HepG2 (cell line): ENCODE results near the gene RHOV. TPM values are rescaled to one million over a fixed set of nuclear protein-coding genes. Genes with fewer than 3 reads are reported as not detected.

ENCODE experiments used
- ATAC-seq: fragments of 200-7000 bp; cut with Tn5 transposase; 3 replicates; pipeline ENCODE4 v1.9.1; 2020; ENCODE audit warnings: mild to moderate bottlenecking, moderate library complexity
- BruUV-seq: library from RNA; stranded (reverse); fragments of 400-500 nt; replicated peaks from 2 replicates; lab custom pipeline; 2021; lab: Mats Ljungman, UMichigan
- CTCF ChIA-PET: fragments of 300-600 bp; formaldehyde crosslinking; extraction: SDS; loops from one replicate; lab custom pipeline; 2021; ENCODE audit warnings: low total read pairs, inconsistent platforms, low intra/inter-chr PET ratio; lab: Yijun Ruan, JAX
- POLR2A ChIA-PET: fragments of 350-600 bp; sonication (Branson Sonifier 250); formaldehyde crosslinking; loops from one replicate; lab custom pipeline; 2020; ENCODE audit warnings: antibody characterized with exemption, inconsistent platforms; lab: Yijun Ruan, JAX
- DNase-seq: peaks from one replicate; pipeline ENCODE4 v3.0.0-alpha.2; 2015; ENCODE audit warnings: low spot score
- FAIRE-seq: peaks from 3 replicates; lab custom pipeline; 2011; peaks lifted over from hg19 to GRCh38; lab: Jason Lieb, UNC
- H2AFZ ChIP-seq: one replicate; pipeline ENCODE4 v1.6.1; 2011; ENCODE audit warnings: low read length, inconsistent platforms
- H3K27ac ChIP-seq: fragments of 300-600 bp; 3 replicates; pipeline ENCODE4 v1.8.0; 2011; ENCODE audit warnings: mixed run types, mild to moderate bottlenecking, mixed read lengths, low read length, inconsistent platforms; ENCODE audit not compliant: insufficient read depth; ENCODE audit errors: extremely low read length
- H3K27me3 ChIP-seq, 2 experiments: fragments of 200-600 bp in 1 of 2; 2 replicates in 1 of 2; 3 replicates in 1 of 2; pipeline versions ENCODE4 v1.6.0 to v1.8.0; 2011; ENCODE audit warnings: low read length in 2 of 2, mild to moderate bottlenecking in 2 of 2, moderate library complexity in 2 of 2, inconsistent platforms in 1 of 2; ENCODE audit not compliant: insufficient read depth in 2 of 2, control insufficient read depth in 1 of 2
- H3K36me3 ChIP-seq, 2 experiments: fragments of 200-600 bp in 1 of 2; replicated peaks in 1 of 2; 2 replicates in 1 of 2; 3 replicates in 1 of 2; pipeline versions ENCODE4 v1.5.1 to v1.8.0; 2011; ENCODE audit warnings: low read length in 2 of 2, inconsistent platforms in 1 of 2; ENCODE audit not compliant: insufficient read depth in 2 of 2, control insufficient read depth in 1 of 2
- H3K4me1 ChIP-seq: 2 replicates; pipeline ENCODE4 v1.5.1; 2012; ENCODE audit warnings: low read length, inconsistent platforms; ENCODE audit not compliant: insufficient read depth
- H3K4me2 ChIP-seq: 2 replicates; pipeline ENCODE4 v1.6.0; 2011; ENCODE audit warnings: low read depth, low read length, inconsistent platforms
- H3K4me3 ChIP-seq, 3 experiments: fragments of 200-600 bp in 1 of 3; sonication (generic), shearing (Covaris generic) in 1 of 3; replicated peaks in 1 of 3; 2 replicates each; pipeline ENCODE4 v1.5.1; 2011 to 2016; ENCODE audit warnings: low read length in 3 of 3, inconsistent platforms in 2 of 3, low read depth in 2 of 3, mild to moderate bottlenecking in 2 of 3, control low read depth in 1 of 3, mixed read lengths in 1 of 3; ENCODE audit not compliant: insufficient read depth in 1 of 3
- H3K79me2 ChIP-seq: one replicate; pipeline ENCODE4 v1.6.1; 2011; ENCODE audit warnings: low read length, inconsistent platforms; ENCODE audit not compliant: insufficient read depth
- H3K9ac ChIP-seq: 2 replicates; pipeline ENCODE4 v1.6.0; 2011; ENCODE audit warnings: mild to moderate bottlenecking, low read depth, low read length, inconsistent platforms; ENCODE audit not compliant: insufficient read depth
- H3K9me3 ChIP-seq: 2 replicates; pipeline ENCODE4 v1.5.1; 2012; ENCODE audit warnings: mild to moderate bottlenecking, low read length
- H4K20me1 ChIP-seq: 2 replicates; pipeline ENCODE4 v1.6.0; 2011; ENCODE audit warnings: inconsistent platforms, mild to moderate bottlenecking, low read length, moderate library complexity; ENCODE audit not compliant: insufficient read depth
- BHLHE40 ChIP-seq: IDR thresholded peaks from 2 replicates; pipeline ENCODE4 v1.6.1; 2011; ENCODE audit warnings: low read length, improper control_type of control experiment
- ESRRA ChIP-seq: sonication (generic); formaldehyde crosslinking; IDR thresholded peaks from 2 replicates; pipeline ENCODE4 v1.5.1; 2020; ENCODE audit warnings: mild to moderate bottlenecking, low read depth, missing genetic modification reagents
- HHEX ChIP-seq: IDR thresholded peaks from 2 replicates; pipeline ENCODE4 v1.6.1; 2016; ENCODE audit warnings: control low read depth
- HNF4G ChIP-seq, 2 experiments: sonication (generic) in 1 of 2; formaldehyde crosslinking in 1 of 2; IDR thresholded peaks; 2 replicates each; pipeline versions ENCODE4 v1.4.0 to v1.6.1; 2011 to 2020; ENCODE audit warnings: borderline replicate concordance in 2 of 2, low read depth in 2 of 2, mild to moderate bottlenecking in 2 of 2, low read length in 1 of 2, missing genetic modification reagents in 1 of 2, moderate library complexity in 1 of 2
- MAF1 ChIP-seq: sonication (generic); formaldehyde crosslinking; IDR thresholded peaks from 2 replicates; pipeline ENCODE4 v1.5.0; 2020; ENCODE audit warnings: missing genetic modification reagents, borderline replicate concordance
- MAFG ChIP-seq: sonication (generic); formaldehyde crosslinking; IDR thresholded peaks from 2 replicates; pipeline ENCODE4 v1.5.1; 2020; ENCODE audit warnings: mild to moderate bottlenecking, missing genetic modification reagents
- PHF8 ChIP-seq: sonication (generic); formaldehyde crosslinking; IDR thresholded peaks from 2 replicates; pipeline ENCODE4 v1.5.0; 2020; ENCODE audit warnings: missing genetic modification reagents
- RAD51 ChIP-seq: fragments of 450-650 bp; IDR thresholded peaks from 2 replicates; pipeline ENCODE4 v1.6.1; 2016; ENCODE audit warnings: borderline replicate concordance
- SUZ12 ChIP-seq: fragments of 150-350 bp; IDR thresholded peaks from 2 replicates; pipeline ENCODE4 v1.6.1; 2014; ENCODE audit warnings: low read depth, low read length
- ZBTB42 ChIP-seq: sonication (generic); formaldehyde crosslinking; IDR thresholded peaks from 2 replicates; pipeline ENCODE4 v1.5.0; 2020; ENCODE audit warnings: mild to moderate bottlenecking, missing genetic modification reagents
- ZC3H4 ChIP-seq: sonication (generic); formaldehyde crosslinking; IDR thresholded peaks from 2 replicates; pipeline ENCODE4 v1.4.0; 2020; ENCODE audit warnings: missing genetic modification reagents, borderline replicate concordance
- ZNF383 ChIP-seq: sonication (generic); formaldehyde crosslinking; IDR thresholded peaks from 2 replicates; pipeline ENCODE4 v1.4.0; 2020; ENCODE audit warnings: missing genetic modification reagents, mild to moderate bottlenecking, borderline replicate concordance
- ZNF703 ChIP-seq: sonication (generic); formaldehyde crosslinking; IDR thresholded peaks from 2 replicates; pipeline ENCODE4 v1.5.1; 2020; ENCODE audit warnings: missing genetic modification reagents, mild to moderate bottlenecking, moderate library complexity, borderline replicate concordance
- WGBS: methylation state at CpG from one replicate; pipeline ENCODE4 v1.1.6; 2017; ENCODE audit warnings: low lambda C conversion rate; 5-methylcytosine and 5-hydroxymethylcytosine counted together
- in situ Hi-C: cut with HindIII; loops from 2 replicates; pipeline ENCODE4 v1.10.0; 2017; ENCODE audit warnings: low pct_unique_long_range_greater_than_20kb; ENCODE audit not compliant: extremely low pct_ligation_motif_present
- intact Hi-C: fragments of 100-400 bp; cut with micrococcal nuclease; formaldehyde crosslinking; loops from one replicate; pipeline ENCODE4 v1.10.0; 2022; ENCODE audit not compliant: unreplicated experiment
- polyA plus RNA-seq, 8 experiments: library from polyadenylated mRNA; depleted of rRNA in 3 of 8; stranded (reverse) in 7 of 8; unstranded in 1 of 8; fragments of >200 nt; fragmentation: Illumina TruSeq in 4 of 8; extraction: Trizol in 4 of 8; gene quantifications; 2 replicates each; pipeline versions ENCODE4 v1.2.1 to v1.2.3, GENCODE V29; 2011 to 2016; ENCODE audit warnings: low read depth in 4 of 8, missing spikeins in 1 of 8, mixed read lengths in 1 of 8; ENCODE audit not compliant: insufficient read depth in 1 of 8
- total RNA-seq, 5 experiments: library from RNA; depleted of rRNA; stranded (reverse); fragments of >200 nt; fragmentation: Illumina TruSeq; extraction: Trizol; gene quantifications; 2 replicates each; pipeline ENCODE4 v1.2.3, GENCODE V29; 2016; ENCODE audit warnings: low read depth in 1 of 5
- TF ChIP-seq, protein P1 (sequence below): sonication (generic); formaldehyde crosslinking; conservative IDR thresholded peaks from 2 replicates; pipeline ENCODE4 v1.8.0; 2022; ENCODE audit warnings: low read depth, missing genetic modification reagents
- TF ChIP-seq, protein P2 (sequence below): sonication (generic); formaldehyde crosslinking; IDR thresholded peaks from 2 replicates; pipeline ENCODE4 v1.4.0; 2020; ENCODE audit warnings: mild to moderate bottlenecking, missing genetic modification reagents
- TF ChIP-seq, protein P3 (sequence below): sonication (generic); formaldehyde crosslinking; IDR thresholded peaks from 2 replicates; pipeline ENCODE4 v1.5.0; 2020; ENCODE audit warnings: mild to moderate bottlenecking, low read depth, missing genetic modification reagents, borderline replicate concordance
- TF ChIP-seq, protein P4 (sequence below): sonication (generic); formaldehyde crosslinking; IDR thresholded peaks from 2 replicates; pipeline ENCODE4 v1.8.1; 2023; ENCODE audit warnings: mild to moderate bottlenecking, missing genetic modification reagents, borderline replicate concordance
- TF ChIP-seq, protein P5 (sequence below): sonication (generic); formaldehyde crosslinking; conservative IDR thresholded peaks from 2 replicates; pipeline ENCODE4 v1.4.0; 2020; ENCODE audit warnings: missing genetic modification reagents

Gene RHOV
- total and polyA plus RNA-seq, 2 of the 13 experiments (the other 11 are each of a cell fraction or from before 2014, with no cell fraction given), result 0.17 to 0.18 TPM

DNA sequence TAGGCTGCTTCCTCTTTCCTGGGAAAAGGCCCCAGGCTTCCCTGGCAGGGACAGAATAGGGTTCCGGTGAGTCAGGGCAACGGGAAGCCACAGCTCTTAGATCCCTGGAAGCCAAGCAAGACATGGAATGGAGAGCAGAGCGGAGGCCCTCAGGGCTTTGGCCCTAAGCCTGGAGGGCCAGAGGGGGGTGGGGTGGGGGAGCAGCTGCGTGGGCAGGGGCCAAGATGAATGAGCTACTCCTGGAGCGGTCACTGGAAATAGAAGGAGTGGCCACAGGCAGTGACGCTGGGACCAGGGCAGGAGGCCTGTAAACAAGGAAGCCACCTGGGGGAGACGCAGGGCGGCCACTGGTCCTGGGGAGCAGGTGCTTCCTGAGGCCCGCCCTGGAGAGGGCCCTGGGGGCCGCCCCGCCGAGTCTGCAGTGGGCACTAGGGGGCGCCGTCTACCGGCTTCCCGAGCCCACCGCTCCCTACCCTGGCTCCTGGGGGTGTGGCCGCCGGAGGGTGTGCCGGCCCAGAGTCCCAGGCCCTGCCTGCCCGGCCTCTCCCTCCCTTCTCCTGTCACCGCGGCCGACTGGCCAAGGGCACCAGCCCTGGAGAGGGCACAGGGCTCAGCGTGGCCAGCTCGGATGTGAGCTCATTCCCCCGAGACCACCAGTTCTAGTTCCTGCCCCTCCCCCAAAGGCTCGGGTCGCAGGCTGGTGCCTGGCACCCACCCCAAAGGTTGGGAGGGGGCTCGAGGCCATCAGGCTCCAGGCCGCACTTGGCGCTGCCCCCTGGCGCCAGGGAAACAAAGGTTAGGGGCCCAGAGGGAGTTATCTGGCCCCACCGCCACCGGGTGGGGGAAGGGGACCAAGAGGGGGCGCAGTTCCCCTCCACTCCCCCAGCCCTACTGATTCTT lies 32.3 kb upstream of the RHOV start:
- Histone ChIP-seq H3K9ac (peak overlapping the region; percentile 61), H3K4me1 (peaks cover 52% of the 10 kb centered on the region), H3K36me3 (peaks cover 7 to 17% of the 10 kb centered on the region in 2 experiments; a peak in 4 of 5 replicates), H2AFZ (no peak overlapping the region), H3K27ac (peak overlapping the region; percentile 34), H3K9me3 (no peaks in the 10 kb centered on the region), H3K27me3 (no peaks in the 10 kb centered on the region; a peak in 1 of 5 replicates), H3K79me2 (no peaks in the 10 kb centered on the region), H3K4me2 (peak overlapping the region; percentile 98), H4K20me1 (no peaks in the 10 kb centered on the region), H3K4me3 (peak overlapping the region; percentile 62 to 83 (median 67))
- CTCF ChIA-PET, result interaction anchor here (0.7 to 4.4 kb wide), 5 partner anchors 11 to 279 kb away, joined by 3 to 44 read pairs (median 3); no protein-coding TSS in a partner anchor
- FAIRE-seq (no peak), DNase-seq (peak; percentile 70), ATAC-seq (peak; percentile 90)
- POLR2A ChIA-PET, result interaction anchor here (0.7 to 1.1 kb wide), 2 partner anchors 12 kb away, joined by 4 read pairs; partner anchors contain the start of gene VPS18
- intact Hi-C loops, result loop anchor here (1.0 to 5.0 kb wide), 3 partner anchors 36 to 426 kb away; partner anchors contain the start of genes NUSAP1 and OIP5
- BruUV-seq, result no TSS peak
- 10% methylated on average over 9 of the region's 36 CpGs for WGBS
- in situ Hi-C loops, result loop anchor here (5.0 kb wide), 1 partner anchor 116 kb away; no protein-coding TSS in a partner anchor
- TF ChIP-seq, protein P1, sequence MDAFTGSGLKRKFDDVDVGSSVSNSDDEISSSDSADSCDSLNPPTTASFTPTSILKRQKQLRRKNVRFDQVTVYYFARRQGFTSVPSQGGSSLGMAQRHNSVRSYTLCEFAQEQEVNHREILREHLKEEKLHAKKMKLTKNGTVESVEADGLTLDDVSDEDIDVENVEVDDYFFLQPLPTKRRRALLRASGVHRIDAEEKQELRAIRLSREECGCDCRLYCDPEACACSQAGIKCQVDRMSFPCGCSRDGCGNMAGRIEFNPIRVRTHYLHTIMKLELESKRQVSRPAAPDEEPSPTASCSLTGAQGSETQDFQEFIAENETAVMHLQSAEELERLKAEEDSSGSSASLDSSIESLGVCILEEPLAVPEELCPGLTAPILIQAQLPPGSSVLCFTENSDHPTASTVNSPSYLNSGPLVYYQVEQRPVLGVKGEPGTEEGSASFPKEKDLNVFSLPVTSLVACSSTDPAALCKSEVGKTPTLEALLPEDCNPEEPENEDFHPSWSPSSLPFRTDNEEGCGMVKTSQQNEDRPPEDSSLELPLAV (CRISPR knock-in tag), result no peak
- TF ChIP-seq ZNF383 (CRISPR knock-in tag), result no peak
- TF ChIP-seq SUZ12, result no peak
- TF ChIP-seq, protein P2, sequence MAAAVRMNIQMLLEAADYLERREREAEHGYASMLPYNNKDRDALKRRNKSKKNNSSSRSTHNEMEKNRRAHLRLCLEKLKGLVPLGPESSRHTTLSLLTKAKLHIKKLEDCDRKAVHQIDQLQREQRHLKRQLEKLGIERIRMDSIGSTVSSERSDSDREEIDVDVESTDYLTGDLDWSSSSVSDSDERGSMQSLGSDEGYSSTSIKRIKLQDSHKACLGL (CRISPR knock-in tag), result peak; percentile 60
- TF ChIP-seq, protein P3, sequence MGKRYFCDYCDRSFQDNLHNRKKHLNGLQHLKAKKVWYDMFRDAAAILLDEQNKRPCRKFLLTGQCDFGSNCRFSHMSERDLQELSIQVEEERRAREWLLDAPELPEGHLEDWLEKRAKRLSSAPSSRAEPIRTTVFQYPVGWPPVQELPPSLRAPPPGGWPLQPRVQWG, result no peak
- no peak for TF ChIP-seq HNF4G (IDR thresholded peaks at IDR 0.05; ENCODE audit: borderline replicate concordance, low read depth, low read length)
- 0 out of 2 replicates have a peak, but pooled peaks have one; percentile 28 for TF ChIP-seq HNF4G (CRISPR knock-in tag; IDR thresholded peaks at IDR 0.05; ENCODE audit: borderline replicate concordance, low read depth)
- TF ChIP-seq ESRRA (CRISPR knock-in tag), result no peak
- no peak for TF ChIP-seq PHF8
- no peak for TF ChIP-seq MAFG (CRISPR knock-in tag)
- TF ChIP-seq, protein P4, sequence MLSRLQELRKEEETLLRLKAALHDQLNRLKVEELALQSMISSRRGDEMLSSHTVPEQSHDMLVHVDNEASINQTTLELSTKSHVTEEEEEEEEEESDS (CRISPR knock-in tag), result no peak
- TF ChIP-seq, protein P5, sequence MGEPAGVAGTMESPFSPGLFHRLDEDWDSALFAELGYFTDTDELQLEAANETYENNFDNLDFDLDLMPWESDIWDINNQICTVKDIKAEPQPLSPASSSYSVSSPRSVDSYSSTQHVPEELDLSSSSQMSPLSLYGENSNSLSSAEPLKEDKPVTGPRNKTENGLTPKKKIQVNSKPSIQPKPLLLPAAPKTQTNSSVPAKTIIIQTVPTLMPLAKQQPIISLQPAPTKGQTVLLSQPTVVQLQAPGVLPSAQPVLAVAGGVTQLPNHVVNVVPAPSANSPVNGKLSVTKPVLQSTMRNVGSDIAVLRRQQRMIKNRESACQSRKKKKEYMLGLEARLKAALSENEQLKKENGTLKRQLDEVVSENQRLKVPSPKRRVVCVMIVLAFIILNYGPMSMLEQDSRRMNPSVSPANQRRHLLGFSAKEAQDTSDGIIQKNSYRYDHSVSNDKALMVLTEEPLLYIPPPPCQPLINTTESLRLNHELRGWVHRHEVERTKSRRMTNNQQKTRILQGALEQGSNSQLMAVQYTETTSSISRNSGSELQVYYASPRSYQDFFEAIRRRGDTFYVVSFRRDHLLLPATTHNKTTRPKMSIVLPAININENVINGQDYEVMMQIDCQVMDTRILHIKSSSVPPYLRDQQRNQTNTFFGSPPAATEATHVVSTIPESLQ, result no peak
- no peak for TF ChIP-seq MAF1 (CRISPR knock-in tag)
- TF ChIP-seq ZBTB42 (CRISPR knock-in tag), result peak; percentile 79; the same call in 1 of the 2 replicates
- no peak for TF ChIP-seq ZC3H4 (CRISPR knock-in tag)
- no peak for TF ChIP-seq HHEX (CRISPR knock-in tag)
- no peak for TF ChIP-seq RAD51
- no peak for TF ChIP-seq ZNF703 (CRISPR knock-in tag)
- no peak for TF ChIP-seq BHLHE40
